Bronchial epithelial cell (primary cell): ENCODE measurements around the gene HBE1. TPM values are rescaled to one million over a fixed set of nuclear protein-coding genes. Genes with fewer than 3 reads are reported as not detected.

ENCODE experiments used
- DNase-seq: peaks from one replicate; pipeline ENCODE4 v3.0.0-alpha.2; 2010; ENCODE audit warnings: low read depth
- FAIRE-seq: peaks from 2 replicates; lab custom pipeline; 2011; peaks lifted over from hg19 to GRCh38; lab: Jason Lieb, UNC
- H3K27me3 ChIP-seq: 2 replicates; pipeline ENCODE4 v1.5.1; 2011; ENCODE audit warnings: low read length; ENCODE audit not compliant: control insufficient read depth, insufficient read depth
- H3K36me3 ChIP-seq: 2 replicates; pipeline ENCODE4 v1.5.1; 2011; ENCODE audit warnings: low read length; ENCODE audit not compliant: control insufficient read depth, insufficient read depth
- H3K4me3 ChIP-seq: 2 replicates; pipeline ENCODE4 v1.5.1; 2011; ENCODE audit warnings: mild to moderate bottlenecking, low read depth, low read length, control low read depth
- CTCF ChIP-seq: IDR thresholded peaks from 2 replicates; pipeline ENCODE4 v1.5.1; 2011; ENCODE audit warnings: mild to moderate bottlenecking, moderate library complexity, low read length, control low read depth, inconsistent platforms; ENCODE audit not compliant: insufficient read depth, severe bottlenecking
- total RNA-seq: library from RNA; depleted of rRNA; stranded (reverse); fragments of >200 nt; gene quantifications from 2 replicates; pipeline ENCODE4 v1.2.1, GENCODE V29; 2014

The HBE1 gene
- total RNA-seq, 1 donor from 2014 or later: not detected

GRCh38 chr11:5277807-5278382, 8.2 kb upstream of the HBE1 start:
- H3K36me3 ChIP-seq: no peaks in the 10 kb centered on the region
- FAIRE-seq: no peak
- no peak for DNase-seq
- no peak for TF ChIP-seq CTCF
- H3K4me3 ChIP-seq: no peak overlapping the region
- no peaks in the 10 kb centered on the region for H3K27me3 ChIP-seq

- FAIRE-seq (no peak), DNase-seq (no peak)
- no peaks in the 10 kb centered on the region for H3K36me3 ChIP-seq
- H3K27me3 ChIP-seq: no peaks in the 10 kb centered on the region
- TF ChIP-seq CTCF: no peak
- H3K4me3 ChIP-seq: no peak overlapping the region
These were observed 7.0 kb upstream of the HBE1 start for GRCh38 chr11:5276697-5277096.

GRCh38 chr11:5275369-5276110, 5.8 kb upstream of the HBE1 start:
- H3K27me3 ChIP-seq: no peaks in the 10 kb centered on the region
- no peak for TF ChIP-seq CTCF
- no peak for DNase-seq
- H3K36me3 ChIP-seq: no peaks in the 10 kb centered on the region
- no peak overlapping the region for H3K4me3 ChIP-seq
- FAIRE-seq: no peak

GRCh38 chr11:5274395-5274794, 4.7 kb upstream of the HBE1 start:
- no peak overlapping the region for H3K4me3 ChIP-seq
- no peaks in the 10 kb centered on the region for H3K27me3 ChIP-seq
- no peak for DNase-seq
- H3K36me3 ChIP-seq: no peaks in the 10 kb centered on the region
- no peak for FAIRE-seq
- TF ChIP-seq CTCF: no peak

GRCh38 chr11:5272395-5273017, 2.8 kb upstream of the HBE1 start:
- TF ChIP-seq CTCF: no peak
- FAIRE-seq: no peak

More at GRCh38 chr11:5272395-5273017, 2.8 kb upstream of the HBE1 start:
- no peak for DNase-seq
- Histone ChIP-seq H3K4me3 (no peak overlapping the region), H3K27me3 (no peaks in the 10 kb centered on the region), H3K36me3 (no peaks in the 10 kb centered on the region)
